GM15510 (cell line): ENCODE results near the gene ATP7B.

ENCODE experiments used
- POLR2A ChIP-seq: IDR thresholded peaks from 3 replicates; pipeline ENCODE4 v1.6.1; 2011; ENCODE audit warnings: borderline replicate concordance; ENCODE audit not compliant: insufficient read length; ENCODE audit errors: extremely low read depth

ATP7B gene

GRCh38 chr13:51970349-51970748 lies 40.9 kb downstream of the ATP7B start:
- TF ChIP-seq POLR2A: no peak

GRCh38 chr13:51967482-51968446 lies 43.5 kb downstream of the ATP7B start:
- TF ChIP-seq POLR2A: no peak

- TF ChIP-seq POLR2A: no peak
These were observed 45.1 kb downstream of the ATP7B start for GRCh38 chr13:51966186-51966585.

GRCh38 chr13:51961493-51962403 lies 49.5 kb downstream of the ATP7B start:
- TF ChIP-seq POLR2A: no peak

GRCh38 chr13:51960766-51961165 lies 50.5 kb downstream of the ATP7B start:
- no peak for TF ChIP-seq POLR2A

- TF ChIP-seq POLR2A: no peak
These were observed 51.5 kb downstream of the ATP7B start for GRCh38 chr13:51959773-51960172.

- no peak for TF ChIP-seq POLR2A
These were observed 53.1 kb downstream of the ATP7B start for GRCh38 chr13:51958217-51958547.

GRCh38 chr13:51957377-51958216 lies 53.7 kb downstream of the ATP7B start:
- no peak for TF ChIP-seq POLR2A

GRCh38 chr13:51956717-51957116 lies 54.5 kb downstream of the ATP7B start:
- no peak for TF ChIP-seq POLR2A

- TF ChIP-seq POLR2A: no peak
These were observed 55.2 kb downstream of the ATP7B start for GRCh38 chr13:51955816-51956603.

- TF ChIP-seq POLR2A: no peak
These were observed 55.9 kb downstream of the ATP7B start for GRCh38 chr13:51955281-51955771.

- TF ChIP-seq POLR2A: no peak
These were observed 57.7 kb downstream of the ATP7B start for GRCh38 chr13:51953347-51954195.

GRCh38 chr13:51950722-51951121 lies 60.5 kb downstream of the ATP7B start:
- TF ChIP-seq POLR2A: no peak
